Calu3 (cell line): ENCODE results near the gene TENM3. TPM values are rescaled to one million over a fixed set of nuclear protein-coding genes. Genes with fewer than 3 reads are reported as not detected.

Experiments used
- BruUV-seq: library from RNA; stranded (reverse); fragments of 400-500 nt; replicated peaks from 2 replicates; lab custom pipeline; 2021; lab: Mats Ljungman, UMichigan
- CTCF ChIA-PET: fragments of 300-600 bp; sonication (Branson Sonifier 250); formaldehyde crosslinking; loops from one replicate; lab custom pipeline; 2022; ENCODE audit warnings: antibody characterized with exemption; lab: Charles Lee
- DNase-seq: peaks from one replicate; pipeline ENCODE4 v3.0.0; 2022
- H3K27ac Mint-ChIP-seq: one replicate; pipeline ENCODE4 v1.8.0; 2022; ENCODE audit warnings: mixed read lengths; ENCODE audit not compliant: unreplicated experiment
- H3K27me3 Mint-ChIP-seq: one replicate; pipeline ENCODE4 v1.8.0; 2022; ENCODE audit warnings: mixed read lengths; ENCODE audit not compliant: unreplicated experiment
- H3K36me3 Mint-ChIP-seq: one replicate; pipeline ENCODE4 v1.8.0; 2022; ENCODE audit warnings: mild to moderate bottlenecking, moderate library complexity, mixed read lengths; ENCODE audit not compliant: insufficient read depth, unreplicated experiment
- H3K4me1 Mint-ChIP-seq: one replicate; pipeline ENCODE4 v1.8.0; 2022; ENCODE audit warnings: mild to moderate bottlenecking, low read depth, mixed read lengths; ENCODE audit not compliant: unreplicated experiment
- H3K4me3 Mint-ChIP-seq: one replicate; pipeline ENCODE4 v1.8.0; 2022; ENCODE audit warnings: mild to moderate bottlenecking, low read depth, moderate library complexity, mixed read lengths; ENCODE audit not compliant: unreplicated experiment
- H3K9me3 Mint-ChIP-seq: one replicate; pipeline ENCODE4 v1.8.0; 2022; ENCODE audit warnings: low read depth, mixed read lengths; ENCODE audit not compliant: unreplicated experiment
- intact Hi-C: fragments of 100-400 bp; cut with micrococcal nuclease; formaldehyde crosslinking; loops from one replicate; pipeline ENCODE4 v1.10.0; 2022; ENCODE audit not compliant: unreplicated experiment
- total RNA-seq: library from RNA; stranded (reverse); gene quantifications from 2 replicates; pipeline ENCODE4 v1.2.3, GENCODE V29; 2022
- TF ChIP-seq, protein P1 (sequence below): fragments of 200-600 bp; IDR thresholded peaks from one replicate; pipeline ENCODE4 v1.8.0; 2022; ENCODE audit warnings: antibody characterized with exemption; ENCODE audit not compliant: unreplicated experiment

Gene TENM3
- total RNA-seq, 1 experiment from 2014 or later = 5.9 TPM

DNA sequence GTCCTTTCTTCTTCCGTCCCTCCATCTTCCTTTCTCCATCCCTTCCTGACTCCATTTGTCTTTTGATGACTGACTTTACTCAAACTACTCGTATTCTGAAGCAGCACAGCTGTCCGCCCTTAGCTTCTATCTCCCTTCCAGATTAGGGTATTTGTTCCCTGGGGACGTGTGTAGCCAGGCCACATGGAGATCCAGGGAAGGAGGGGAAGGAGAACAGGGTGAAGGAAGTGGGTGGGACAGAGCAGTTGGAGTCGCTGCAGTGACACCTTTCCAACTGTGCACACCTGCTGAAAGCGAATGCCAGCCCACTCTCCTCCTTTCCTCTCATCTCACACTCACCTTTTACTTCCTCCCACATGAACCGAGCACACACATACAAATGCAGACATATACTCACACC is 350.2 kb downstream of the TENM3 start:
- CTCF ChIA-PET = no interaction called here
- BruUV-seq = no TSS peak
- H3K4me1 Mint-ChIP-seq = no peaks in the 10 kb centered on the region
- no peak overlapping the region for H3K27ac Mint-ChIP-seq
- H3K9me3 Mint-ChIP-seq = no peaks in the 10 kb centered on the region
- no peaks in the 10 kb centered on the region for H3K36me3 Mint-ChIP-seq
- DNase-seq = no peak
- H3K27me3 Mint-ChIP-seq = no peaks in the 10 kb centered on the region
- intact Hi-C loops = no loop called here
- TF ChIP-seq, protein P1, sequence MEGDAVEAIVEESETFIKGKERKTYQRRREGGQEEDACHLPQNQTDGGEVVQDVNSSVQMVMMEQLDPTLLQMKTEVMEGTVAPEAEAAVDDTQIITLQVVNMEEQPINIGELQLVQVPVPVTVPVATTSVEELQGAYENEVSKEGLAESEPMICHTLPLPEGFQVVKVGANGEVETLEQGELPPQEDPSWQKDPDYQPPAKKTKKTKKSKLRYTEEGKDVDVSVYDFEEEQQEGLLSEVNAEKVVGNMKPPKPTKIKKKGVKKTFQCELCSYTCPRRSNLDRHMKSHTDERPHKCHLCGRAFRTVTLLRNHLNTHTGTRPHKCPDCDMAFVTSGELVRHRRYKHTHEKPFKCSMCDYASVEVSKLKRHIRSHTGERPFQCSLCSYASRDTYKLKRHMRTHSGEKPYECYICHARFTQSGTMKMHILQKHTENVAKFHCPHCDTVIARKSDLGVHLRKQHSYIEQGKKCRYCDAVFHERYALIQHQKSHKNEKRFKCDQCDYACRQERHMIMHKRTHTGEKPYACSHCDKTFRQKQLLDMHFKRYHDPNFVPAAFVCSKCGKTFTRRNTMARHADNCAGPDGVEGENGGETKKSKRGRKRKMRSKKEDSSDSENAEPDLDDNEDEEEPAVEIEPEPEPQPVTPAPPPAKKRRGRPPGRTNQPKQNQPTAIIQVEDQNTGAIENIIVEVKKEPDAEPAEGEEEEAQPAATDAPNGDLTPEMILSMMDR = no peak
- H3K4me3 Mint-ChIP-seq = no peak overlapping the region

DNA sequence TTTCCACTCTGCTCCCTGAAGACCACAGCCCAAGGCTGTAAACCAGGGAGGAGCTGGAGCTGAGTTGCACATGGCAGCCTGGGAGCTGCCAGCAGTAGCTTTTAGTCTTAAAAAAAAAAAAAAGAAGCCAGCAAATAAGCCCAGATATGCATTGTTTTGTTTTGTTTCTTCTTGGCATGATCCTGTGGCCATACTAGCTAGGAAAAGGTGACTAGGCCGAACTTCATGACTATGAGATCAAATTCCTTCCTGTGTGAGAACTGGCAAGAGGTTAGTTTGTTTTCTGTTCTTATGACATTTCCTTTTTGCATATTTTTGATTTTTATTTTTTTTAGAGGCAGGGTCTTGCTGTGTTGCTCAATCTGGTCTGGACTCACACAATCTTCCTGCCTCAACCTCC is 350.7 kb downstream of the TENM3 start:
- Mint-ChIP-seq H3K4me3 (no peak overlapping the region), H3K9me3 (no peaks in the 10 kb centered on the region), H3K4me1 (no peaks in the 10 kb centered on the region), H3K27me3 (no peaks in the 10 kb centered on the region), H3K27ac (no peak overlapping the region), H3K36me3 (no peaks in the 10 kb centered on the region)
- TF ChIP-seq, protein P1 = no peak
- no peak for DNase-seq
- no TSS peak for BruUV-seq
- CTCF ChIA-PET = no interaction called here
- intact Hi-C loops = no loop called here

GRCh38 chr4:182600093-182600492 is 356.9 kb downstream of the TENM3 start:
- CTCF ChIA-PET = no interaction called here
- no peaks in the 10 kb centered on the region for H3K36me3 Mint-ChIP-seq
- H3K4me3 Mint-ChIP-seq = no peak overlapping the region

DNA sequence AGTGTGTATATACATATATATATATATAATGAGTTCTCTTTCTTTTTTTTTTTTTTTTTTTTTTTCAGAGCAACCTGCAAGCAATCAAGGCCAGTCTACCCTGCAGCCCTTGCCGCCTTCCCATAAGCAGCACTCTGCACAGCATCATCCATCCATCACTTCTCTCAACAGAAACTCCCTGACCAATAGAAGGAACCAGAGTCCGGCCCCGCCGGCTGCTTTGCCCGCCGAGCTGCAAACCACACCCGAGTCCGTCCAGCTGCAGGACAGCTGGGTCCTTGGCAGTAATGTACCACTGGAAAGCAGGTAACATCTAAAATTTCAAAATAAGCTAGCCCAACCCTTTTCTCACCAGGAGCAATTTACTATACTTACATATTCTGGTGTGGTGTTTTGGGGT is 357.7 kb downstream of the TENM3 start:
- BruUV-seq = no TSS peak
- Mint-ChIP-seq H3K9me3 (no peaks in the 10 kb centered on the region), H3K4me3 (no peak overlapping the region), H3K27me3 (no peaks in the 10 kb centered on the region), H3K4me1 (no peaks in the 10 kb centered on the region), H3K27ac (no peak overlapping the region), H3K36me3 (no peaks in the 10 kb centered on the region)
- no peak for DNase-seq
- intact Hi-C loops = no loop called here
- CTCF ChIA-PET = no interaction called here
- TF ChIP-seq, protein P1 = no peak

More at GRCh38 chr4:182600093-182600492, 356.9 kb downstream of the TENM3 start:
- TF ChIP-seq, protein P1 = no peak
- no peaks in the 10 kb centered on the region for H3K9me3 Mint-ChIP-seq
- no peaks in the 10 kb centered on the region for H3K27me3 Mint-ChIP-seq
- DNase-seq = no peak
- no peaks in the 10 kb centered on the region for H3K4me1 Mint-ChIP-seq
- intact Hi-C loops = no loop called here
- no peak overlapping the region for H3K27ac Mint-ChIP-seq
- BruUV-seq = no TSS peak
